Stromal cell of bone marrow (primary cell): ENCODE measurements around the gene HES4.
"Not testable (repeated sequence)": the region's sequence is repeated elsewhere in the genome, so short reads cannot be mapped to it uniquely, and the experiment has no call there.

Experiments
- DNase-seq: peaks from one replicate; pipeline ENCODE4 v3.0.0-alpha.2; 2012; ENCODE audit warnings: low read depth

Gene HES4

GRCh38 chr1:998745-998994 lies 1.2 kb downstream of the HES4 start:
- no peak for DNase-seq

DNA sequence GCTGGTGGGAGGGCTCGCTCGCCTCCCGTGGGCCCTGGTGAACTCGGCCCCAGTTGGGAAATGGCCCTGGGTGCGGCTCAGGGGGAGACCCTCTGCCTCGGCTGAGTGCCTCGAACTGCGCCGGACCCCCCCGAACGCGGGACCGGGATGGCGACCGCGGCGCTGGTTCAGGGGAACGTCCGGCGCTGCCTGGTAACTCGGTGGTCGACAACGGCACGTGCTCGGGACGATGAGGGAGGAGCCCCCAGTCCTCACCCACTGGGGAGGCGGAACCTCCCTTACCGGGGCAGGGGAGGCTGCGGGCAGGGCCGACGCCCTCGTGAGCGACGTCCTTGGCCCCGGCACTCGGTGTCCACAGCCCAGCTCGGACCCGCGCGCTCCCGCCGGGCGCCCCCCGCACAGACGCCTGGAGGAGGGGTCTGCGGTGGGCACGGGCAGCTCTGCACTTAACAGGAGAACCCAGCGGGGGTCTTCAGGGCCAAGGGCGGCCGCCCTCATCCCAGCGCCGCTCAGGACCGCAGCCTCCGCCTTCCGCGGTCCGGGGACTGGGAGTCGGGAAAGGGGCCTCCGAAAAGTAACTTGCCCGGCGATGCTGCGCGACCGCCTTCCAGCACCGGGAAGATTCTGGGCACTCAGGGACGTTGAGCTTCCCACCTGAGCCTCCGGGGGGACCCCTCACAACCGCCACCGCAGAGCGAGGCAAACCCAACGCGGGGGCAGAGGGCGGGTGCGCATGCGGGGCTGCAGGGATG lies 1.7 kb downstream of the HES4 start:
- no peak for DNase-seq

- no peak for DNase-seq
These were observed 2.2 kb downstream of the HES4 start for GRCh38 chr1:997713-997992.

DNA sequence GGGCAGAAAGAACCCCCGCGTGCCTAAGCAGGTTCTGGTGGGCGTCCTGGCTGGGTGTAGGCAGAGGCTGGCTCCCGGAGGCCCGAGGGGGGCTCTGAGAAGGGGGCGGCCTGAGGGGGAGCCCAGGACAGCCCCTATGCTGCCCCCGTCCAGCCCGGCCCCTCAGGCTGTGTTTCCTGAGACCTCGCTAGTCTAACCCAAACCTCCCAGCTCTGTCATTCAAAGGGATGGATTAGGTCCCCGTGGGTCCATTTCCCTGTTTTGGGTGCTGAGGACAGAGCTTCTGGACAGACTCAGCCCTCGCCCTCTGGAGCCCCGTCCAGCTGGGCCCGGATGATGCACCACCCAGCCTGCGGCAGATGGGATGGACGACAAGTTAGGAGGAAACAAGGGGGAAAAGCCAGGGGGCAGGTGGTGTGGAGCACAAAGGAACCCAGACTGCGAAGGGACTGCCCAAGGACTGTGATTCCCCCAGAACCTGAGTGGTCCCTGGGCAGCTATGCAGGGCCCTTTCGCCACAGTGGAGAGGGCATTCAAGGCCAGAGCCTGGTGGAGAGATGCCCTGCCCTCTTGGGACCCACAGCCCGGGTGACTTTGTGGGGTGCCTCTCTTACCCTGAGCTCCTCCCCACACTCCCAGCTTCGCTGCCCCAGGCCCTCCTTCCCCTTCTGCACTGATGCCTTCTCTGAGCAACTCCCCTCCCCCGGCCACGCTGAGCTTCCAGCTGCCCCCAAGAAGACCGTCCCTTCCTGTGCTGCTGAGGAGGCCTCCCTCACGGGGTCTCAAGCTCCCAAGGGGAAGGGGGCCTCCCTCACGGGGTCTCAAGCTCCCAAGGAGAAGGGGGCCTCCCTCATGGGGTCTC lies 2.8 kb downstream of the HES4 start:
- no peak for DNase-seq

DNA sequence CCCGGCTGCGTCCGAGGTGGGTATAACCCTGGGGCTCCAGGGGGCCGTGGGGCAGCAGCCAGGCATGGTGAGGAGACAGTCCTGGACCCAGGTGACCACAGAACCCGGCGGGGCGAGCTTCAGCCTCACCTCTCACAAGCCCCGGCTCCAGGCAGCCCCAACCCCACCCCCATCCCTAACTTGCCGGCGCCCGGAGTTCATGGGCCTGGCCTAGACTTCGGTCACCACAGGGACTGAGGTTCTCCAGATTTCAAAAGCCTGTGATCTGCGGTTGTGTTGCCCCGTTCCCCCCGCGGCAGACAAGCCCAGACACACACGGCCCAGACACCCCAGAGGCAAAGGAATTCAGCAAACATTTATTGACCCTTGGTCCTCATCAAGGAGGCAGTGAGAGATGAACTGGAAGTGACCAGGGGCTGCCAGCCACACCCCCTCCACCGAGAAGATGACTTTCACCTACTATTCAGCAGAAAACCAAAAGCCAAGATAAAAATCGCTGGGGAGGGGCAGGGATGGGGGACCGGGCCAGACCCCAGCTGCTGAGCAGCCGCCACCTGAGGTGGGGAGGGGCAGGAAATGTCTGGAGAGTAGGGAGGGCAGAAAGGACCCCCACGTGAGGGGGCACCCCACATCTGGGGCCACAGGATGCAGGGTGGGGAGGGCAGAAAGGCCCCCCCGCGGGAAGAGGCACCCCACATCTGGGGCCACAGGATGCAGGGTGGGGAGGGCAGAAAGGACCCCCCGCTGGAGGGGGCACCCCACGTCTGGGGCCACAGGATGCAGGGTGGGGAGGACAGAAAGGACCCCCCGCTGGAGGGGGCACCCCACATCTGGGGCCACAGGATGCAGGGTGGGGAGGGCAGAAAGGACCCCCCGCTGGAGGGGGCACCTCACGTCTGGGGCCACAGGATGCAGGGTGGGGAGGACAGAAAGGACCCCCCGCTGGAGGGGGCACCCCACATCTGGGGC lies 3.9 kb downstream of the HES4 start:
- DNase-seq, result no peak

- DNase-seq, result not testable (repeated sequence)
These were observed 5.4 kb downstream of the HES4 start for GRCh38 chr1:994546-994945.

DNA sequence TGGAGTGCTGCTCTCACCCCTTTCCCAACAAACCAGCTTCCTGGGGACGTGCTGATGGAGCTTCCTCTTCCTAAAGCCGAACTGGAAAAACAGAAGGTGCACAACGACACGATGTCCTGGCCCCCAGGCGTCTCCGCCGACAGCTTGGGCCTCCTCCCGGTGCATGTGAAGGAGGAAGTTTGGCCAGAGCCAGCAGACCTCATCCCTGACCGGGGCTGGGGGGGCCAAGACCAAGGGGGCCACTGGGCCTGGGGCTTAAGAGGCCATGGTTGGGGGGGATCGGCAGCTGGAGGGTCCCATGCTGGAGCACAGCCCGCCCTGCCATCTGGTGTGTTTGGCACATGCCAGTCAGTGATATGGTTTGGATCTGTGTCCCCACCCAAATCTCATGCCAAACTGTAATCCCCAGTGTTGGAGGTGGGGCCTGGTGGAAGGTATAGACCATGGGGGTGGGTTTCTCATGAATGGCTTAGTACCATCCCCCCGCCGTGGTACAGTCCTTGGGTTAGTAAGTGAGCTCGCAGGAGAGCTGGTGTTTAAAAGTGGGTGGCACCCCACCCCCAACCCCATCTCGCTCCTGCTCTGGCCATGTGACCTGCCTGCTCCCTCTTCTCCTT lies 6.4 kb downstream of the HES4 start:
- no peak for DNase-seq

- DNase-seq, result no peak
These were observed 7.5 kb downstream of the HES4 start for GRCh38 chr1:992362-992761.

GRCh38 chr1:991895-992294 lies 8.0 kb downstream of the HES4 start:
- no peak for DNase-seq

DNA sequence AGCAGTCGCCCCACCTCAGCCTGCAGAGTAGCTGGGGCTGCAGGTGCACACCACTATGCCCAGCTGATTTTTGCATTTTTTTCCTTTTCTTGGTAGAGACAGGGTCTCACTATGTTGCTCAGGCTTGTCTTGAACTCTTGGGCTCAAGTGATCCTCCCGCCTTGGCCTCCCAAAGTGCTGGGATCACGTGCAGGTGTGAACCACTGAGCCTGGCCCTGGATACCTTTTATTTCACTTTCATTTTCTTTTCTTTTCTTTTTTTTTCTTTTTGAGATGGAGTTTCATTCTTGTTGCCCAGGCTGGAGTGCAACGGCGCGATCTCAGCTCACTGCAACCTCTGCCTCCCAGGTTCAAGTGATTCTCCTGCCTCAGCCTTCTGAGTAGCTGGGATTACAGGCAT lies 8.6 kb downstream of the HES4 start:
- not testable (repeated sequence) for DNase-seq

- not testable (repeated sequence) for DNase-seq
These were observed 11.8 kb downstream of the HES4 start for GRCh38 chr1:988061-988460.

GRCh38 chr1:985126-985525 lies 14.8 kb downstream of the HES4 start:
- no peak for DNase-seq

GRCh38 chr1:984476-984814 lies 15.5 kb downstream of the HES4 start:
- DNase-seq, result no peak

GRCh38 chr1:983798-984475 lies 16.0 kb downstream of the HES4 start:
- DNase-seq, result no peak

GRCh38 chr1:982765-983436 lies 17.0 kb downstream of the HES4 start:
- DNase-seq, result no peak

DNA sequence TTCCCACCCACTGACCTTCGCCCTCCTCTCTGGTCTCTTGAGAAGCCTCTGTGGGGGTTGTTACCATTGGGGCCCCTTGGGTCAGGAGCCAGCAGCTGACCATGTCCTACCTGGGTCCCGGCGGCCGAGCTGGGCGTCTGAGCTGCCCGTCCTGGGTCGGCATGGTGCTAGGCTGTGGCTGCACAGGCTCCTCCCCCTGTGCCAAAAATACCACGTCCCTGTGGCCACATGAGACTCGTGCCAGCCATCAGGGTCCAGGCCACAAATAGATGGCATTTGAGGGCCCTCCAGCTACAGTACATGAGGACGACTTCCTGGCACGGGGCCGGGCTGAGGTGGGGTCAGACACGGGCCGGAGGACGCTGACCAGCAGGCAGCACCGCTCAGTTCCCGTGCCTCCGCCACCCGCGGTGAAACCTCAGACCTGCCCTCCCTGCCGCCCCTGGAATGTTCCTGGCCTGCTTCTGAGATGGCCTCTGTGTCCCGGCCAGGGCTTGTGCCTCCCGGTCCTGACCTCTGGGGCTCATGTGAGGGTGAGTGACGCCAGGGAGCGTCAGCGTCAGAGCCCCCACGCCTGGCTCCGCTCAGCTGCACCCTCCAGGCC lies 17.8 kb downstream of the HES4 start, which contains the start of gene PERM1:
TSS of gene PERM1 (minus strand) at position 139 of the 604 bp plus-strand sequence. CDS start 1,064 bp downstream, outside the sequence.
- no peak for DNase-seq

DNA sequence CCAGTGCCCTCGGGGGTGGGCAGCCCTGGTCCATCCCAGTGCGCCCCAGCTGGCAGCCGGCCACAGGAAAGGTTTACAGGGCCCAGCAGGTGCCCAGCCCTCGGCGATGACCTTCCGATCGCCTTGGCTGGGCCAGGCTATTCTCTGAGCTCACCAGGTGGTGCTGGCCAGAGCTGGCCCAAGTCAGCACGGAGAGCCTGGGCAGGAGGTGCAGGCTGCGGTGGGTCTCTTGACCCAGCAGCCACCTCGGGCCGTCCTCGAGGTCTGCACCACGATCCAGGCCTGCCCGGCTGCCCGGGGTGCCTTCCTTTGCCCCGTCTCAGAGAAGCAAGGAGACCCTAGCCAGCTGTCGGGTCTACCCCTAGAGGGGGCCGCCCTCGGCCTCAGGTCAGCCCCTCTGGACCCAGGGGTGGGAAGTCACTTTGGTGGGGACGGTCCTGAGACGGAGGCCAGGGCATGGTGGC lies 18.4 kb downstream of the HES4 start:
- no peak for DNase-seq

DNA sequence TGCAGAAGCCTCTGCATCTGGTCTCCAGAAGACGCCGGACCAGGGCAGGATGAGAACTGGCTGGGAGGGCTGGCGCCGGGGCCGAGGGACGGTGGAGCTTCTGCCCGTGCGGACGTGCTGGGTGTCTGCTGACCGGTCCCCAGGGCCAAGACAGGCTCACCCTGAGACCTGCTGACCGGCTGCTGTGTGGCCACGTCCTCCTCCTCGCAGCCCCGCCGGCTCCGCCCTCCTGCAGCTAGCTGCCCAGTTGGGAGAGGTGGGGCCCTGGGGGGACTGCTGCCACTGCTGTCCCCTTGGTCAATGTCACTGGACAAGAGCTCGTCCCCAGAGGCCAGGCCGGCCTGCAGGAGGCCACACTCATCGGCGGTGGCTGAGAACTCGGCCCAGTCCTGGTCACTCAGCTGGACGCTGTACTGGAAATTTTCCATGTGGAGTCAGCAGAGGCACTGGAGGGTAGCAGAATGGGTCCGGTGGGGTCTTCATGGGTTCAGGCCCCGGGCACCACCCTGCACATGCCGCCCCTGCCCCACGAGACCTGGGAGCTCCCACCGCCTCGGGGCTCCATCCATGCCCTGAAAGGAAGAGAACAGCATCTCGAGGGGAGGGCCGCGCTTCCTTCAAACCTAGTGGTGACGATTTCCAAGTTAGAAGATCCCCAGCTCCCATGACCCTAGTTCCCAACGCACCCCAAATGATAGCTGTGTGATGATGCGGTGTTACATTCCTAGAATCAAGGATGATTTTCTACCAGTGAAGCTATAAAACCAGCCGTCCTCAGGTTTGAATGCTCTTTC lies 19.1 kb downstream of the HES4 start:
- DNase-seq, result no peak

DNA sequence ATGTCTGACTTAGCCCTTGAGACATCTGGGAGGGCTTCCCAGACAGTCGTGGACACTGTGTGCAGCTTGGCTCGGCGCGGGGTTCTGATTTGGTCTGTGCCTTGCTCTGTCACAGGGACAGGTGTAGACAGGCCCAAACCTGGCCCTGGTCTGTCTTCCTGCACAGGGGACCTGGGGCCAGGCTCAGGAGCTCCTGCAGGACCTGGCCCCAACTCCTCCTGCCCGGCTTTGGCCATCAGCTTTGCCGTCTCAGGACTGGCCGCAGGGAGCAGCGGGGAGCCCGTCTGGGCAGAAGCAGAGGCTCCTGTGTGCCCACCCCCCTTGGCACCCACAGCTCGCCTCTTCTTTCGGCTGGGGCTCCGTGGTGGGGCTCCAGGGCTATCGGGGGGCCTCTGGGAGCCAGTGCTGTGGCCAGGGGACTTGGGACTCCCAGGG lies 19.7 kb downstream of the HES4 start:
- DNase-seq, result no peak

DNA sequence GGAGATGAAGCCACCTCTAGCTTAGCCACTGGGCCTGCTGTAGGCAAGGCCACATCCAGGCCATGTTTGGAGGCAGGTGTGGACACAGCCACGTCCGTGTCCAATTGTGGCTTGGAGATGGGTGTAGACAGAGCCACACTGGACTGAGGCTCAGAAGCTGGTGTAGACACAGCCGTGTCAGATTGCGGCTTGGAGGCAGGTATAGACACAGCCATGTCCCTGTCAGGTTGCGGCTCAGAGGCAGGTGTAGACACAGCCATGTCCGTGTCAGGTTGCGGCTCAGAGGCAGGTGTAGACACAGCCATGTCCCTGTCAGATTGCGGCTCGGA lies 20.2 kb downstream of the HES4 start:
- DNase-seq, result no peak
